GM18873 (cell line): ENCODE results near the gene PCK2.
A peak's percentile ranks its signal among the peaks of the same experiment; 100 is the strongest.

Experiments used
- ATAC-seq: cut with Tn5 transposase; IDR thresholded peaks from one replicate; pipeline ENCODE4 v1.9.1; 2021; ENCODE audit warnings: mild to moderate bottlenecking, moderate library complexity, moderate number of reproducible peaks; ENCODE audit not compliant: unreplicated experiment, low FRiP score

The PCK2 gene

GRCh38 chr14:24113801-24114531 lies 19.9 kb downstream of the PCK2 start:
- peak; percentile 0 for ATAC-seq

GRCh38 chr14:24114532-24115421 lies 20.7 kb downstream of the PCK2 start, which contains the start of the genes DCAF11 and NRL:
TSS of gene DCAF11 (plus strand) at chr14:24114777. CDS start at chr14:24115595, 818 bp downstream.
TSS of gene NRL (minus strand) at chr14:24114949. CDS start at chr14:24082848, 32,101 bp downstream.
- ATAC-seq = peak; percentile 85

DNA sequence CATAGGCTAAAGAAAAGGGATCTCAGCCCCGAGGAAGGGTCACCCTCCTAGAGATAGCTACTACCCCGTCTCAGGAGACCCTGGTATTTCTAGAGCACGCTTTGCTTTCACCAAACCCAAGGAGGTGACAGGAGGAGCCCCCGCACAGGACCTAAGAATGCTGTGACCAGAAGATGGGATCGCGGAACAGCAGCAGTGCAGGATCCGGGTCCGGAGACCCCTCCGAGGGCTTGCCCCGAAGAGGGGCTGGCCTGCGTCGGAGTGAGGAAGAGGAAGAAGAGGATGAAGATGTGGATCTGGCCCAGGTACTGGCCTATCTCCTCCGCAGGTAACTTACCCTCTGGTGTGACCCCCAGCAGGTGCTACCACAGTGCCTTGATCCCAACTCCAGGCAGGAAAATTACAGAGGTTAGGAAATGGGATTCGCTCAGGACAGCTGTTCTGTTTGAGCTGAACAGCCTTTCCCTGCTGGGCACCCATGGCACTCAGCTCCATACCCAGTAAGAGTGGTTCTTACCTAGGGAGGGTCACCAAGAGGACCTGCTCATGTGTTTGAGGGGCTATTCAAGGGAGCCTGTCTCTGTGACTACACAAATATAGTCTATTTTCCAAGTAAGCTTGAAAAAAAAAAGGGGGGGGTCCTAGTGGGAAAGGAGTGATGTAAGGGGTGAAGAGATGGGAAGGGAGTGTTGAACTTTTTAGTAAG lies 21.5 kb downstream of the PCK2 start:
- ATAC-seq = no peak

DNA sequence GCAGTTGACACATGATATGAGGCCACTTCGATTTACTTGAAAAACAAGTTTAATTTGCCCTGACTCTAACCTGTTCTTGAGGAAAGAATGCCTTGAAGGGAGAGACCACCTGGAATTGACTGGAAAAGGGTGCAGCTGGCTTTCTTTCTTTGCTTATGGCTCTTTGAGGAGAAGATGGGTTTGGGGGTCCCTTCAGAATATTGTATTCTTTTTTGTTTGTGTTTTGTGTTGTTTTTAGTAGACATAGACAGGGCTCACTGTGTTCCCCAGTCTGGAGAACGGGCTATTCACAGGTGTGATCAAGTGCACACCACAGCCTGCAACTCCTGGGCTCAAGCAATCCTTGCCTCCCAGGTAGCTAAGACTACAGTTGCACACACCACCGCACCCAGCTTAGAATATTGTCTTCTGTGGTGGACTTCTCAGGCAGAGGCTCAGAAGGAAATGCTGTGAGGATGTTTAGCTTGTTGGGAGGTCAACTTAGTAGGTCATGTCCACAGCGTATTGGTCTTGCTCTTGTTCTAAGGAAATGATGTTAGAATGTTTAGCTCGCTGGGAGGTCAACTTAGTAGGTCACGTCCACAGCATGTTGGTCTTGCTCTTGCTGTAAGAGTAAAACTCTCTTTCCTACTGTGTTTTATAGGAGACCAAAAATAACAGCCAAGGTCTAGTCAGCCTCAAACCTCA lies 22.2 kb downstream of the PCK2 start:
- no peak for ATAC-seq

- no peak for ATAC-seq
Measured at GRCh38 chr14:24117179-24117578, 23.1 kb downstream of the PCK2 start.

DNA sequence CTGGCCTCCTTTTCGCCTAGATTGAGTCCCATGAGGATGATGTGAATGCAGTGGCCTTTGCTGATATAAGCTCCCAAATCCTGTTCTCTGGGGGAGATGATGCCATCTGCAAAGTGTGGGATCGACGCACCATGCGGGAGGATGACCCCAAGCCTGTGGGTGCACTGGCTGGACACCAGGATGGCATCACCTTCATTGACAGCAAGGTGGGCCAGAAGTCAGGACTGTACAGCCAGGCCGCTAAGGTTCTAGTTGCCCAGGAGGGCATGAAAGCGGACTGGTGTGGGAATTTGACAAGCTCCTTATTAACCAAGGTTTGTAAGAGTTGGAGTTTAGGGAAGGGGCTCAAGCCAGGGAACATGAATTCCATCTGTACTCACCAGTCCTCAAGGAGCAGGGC lies 25.6 kb downstream of the PCK2 start:
- ATAC-seq = no peak

DNA sequence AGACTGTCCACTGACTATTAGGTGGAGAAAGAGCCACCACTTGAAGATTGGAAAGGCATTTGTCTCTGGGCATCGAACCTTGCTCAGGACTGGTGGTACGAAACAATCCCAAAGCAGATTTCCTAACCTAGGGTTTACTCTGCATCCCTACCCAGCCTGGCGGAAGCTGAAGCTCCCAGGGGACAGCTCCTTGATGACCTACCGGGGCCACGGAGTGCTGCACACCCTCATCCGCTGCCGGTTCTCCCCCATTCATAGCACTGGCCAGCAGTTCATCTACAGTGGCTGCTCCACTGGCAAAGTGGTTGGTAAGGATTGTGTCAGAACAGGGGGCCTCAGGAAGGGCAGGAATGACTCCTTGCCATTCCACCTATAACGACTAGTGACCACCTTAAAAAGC lies 27.1 kb downstream of the PCK2 start:
- ATAC-seq = no peak

GRCh38 chr14:24122416-24122815 lies 28.3 kb downstream of the PCK2 start:
- no peak for ATAC-seq

- ATAC-seq = no peak
Measured at GRCh38 chr14:24122898-24123297, 28.8 kb downstream of the PCK2 start.

- peak; percentile 51 for ATAC-seq
Measured at GRCh38 chr14:24123424-24124417, 29.6 kb downstream of the PCK2 start.

GRCh38 chr14:24126939-24127338 lies 32.8 kb downstream of the PCK2 start:
- ATAC-seq = no peak

- no peak for ATAC-seq
Measured at GRCh38 chr14:24127673-24128072, 33.6 kb downstream of the PCK2 start.

DNA sequence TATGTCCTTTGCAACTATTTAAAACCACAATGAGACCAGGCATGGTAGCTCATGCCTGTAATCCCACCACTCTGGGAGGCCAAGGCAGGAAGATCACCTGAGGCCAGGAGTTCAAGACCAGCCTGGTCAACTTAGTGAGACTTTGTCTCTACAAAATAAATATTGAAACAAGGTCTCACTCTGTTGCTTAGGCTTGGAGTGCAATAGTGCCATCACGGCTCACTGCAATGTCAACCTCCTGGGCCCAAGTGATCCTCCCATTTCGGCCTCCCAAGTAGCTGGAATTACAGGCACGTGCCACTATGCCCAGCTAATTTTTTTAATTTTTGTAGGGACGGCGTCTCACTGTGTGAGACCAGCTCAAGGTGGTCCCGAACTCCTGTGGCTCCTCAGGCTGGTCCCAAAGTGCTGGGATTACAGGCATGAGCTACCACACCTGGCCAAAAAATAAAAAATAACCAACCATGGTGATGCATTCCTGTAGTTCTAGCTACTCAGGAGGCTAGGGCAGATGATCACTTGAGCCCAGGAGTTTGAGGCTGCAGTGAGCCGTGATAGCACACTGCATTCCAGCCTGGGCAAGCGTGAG lies 35.4 kb downstream of the PCK2 start:
- no peak for ATAC-seq

- ATAC-seq = no peak
Measured at GRCh38 chr14:24130380-24130716, 36.2 kb downstream of the PCK2 start, which contains the start of gene FITM1. TSS of gene FITM1 (plus strand) at chr14:24130659. CDS start at chr14:24131564, 905 bp downstream.

- ATAC-seq = no peak
Measured at GRCh38 chr14:24130717-24131548, 36.8 kb downstream of the PCK2 start.

GRCh38 chr14:24131549-24131966 lies 37.4 kb downstream of the PCK2 start:
- ATAC-seq = no peak

DNA sequence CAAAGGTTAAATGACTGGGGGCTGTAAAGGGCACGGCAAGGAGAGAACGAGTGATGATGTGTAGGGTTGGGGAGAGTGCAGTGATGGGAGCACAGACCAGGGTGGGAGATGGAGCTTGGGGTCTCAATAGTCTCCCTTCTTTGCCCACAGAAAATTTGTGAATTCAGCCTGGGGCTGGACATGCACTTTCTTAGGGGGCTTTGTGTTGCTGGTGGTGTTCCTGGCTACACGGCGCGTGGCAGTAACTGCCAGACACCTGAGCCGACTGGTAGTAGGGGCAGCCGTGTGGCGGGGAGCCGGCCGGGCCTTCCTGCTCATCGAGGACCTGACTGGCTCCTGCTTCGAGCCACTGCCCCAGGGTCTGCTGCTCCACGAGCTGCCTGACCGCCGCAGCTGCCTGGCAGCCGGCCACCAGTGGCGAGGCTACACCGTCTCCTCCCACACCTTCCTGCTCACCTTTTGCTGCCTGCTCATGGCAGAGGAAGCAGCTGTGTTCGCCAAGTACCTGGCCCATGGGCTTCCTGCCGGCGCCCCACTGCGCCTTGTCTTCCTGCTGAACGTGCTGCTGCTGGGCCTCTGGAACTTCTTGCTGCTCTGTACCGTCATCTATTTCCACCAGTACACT lies 38.1 kb downstream of the PCK2 start:
- no peak for ATAC-seq
